GM18517 (cell line): Measurements from ENCODE around the gene GOLGA8R.
"Not testable (repeated sequence)": the region's sequence is repeated elsewhere in the genome, so short reads cannot be mapped to it uniquely, and the experiment has no call there.

ENCODE experiments used
- ATAC-seq: cut with Tn5 transposase; IDR thresholded peaks from one replicate; pipeline ENCODE4 v1.9.1; 2021; ENCODE audit warnings: mild to moderate bottlenecking, moderate library complexity; ENCODE audit not compliant: unreplicated experiment

The GOLGA8R gene

GRCh38 chr15:30355043-30355442 lies 59.0 kb downstream of the GOLGA8R start:
- not testable (repeated sequence) for ATAC-seq
